Mesendoderm (in vitro differentiated cells): ENCODE measurements around the gene OR2K2.
"Not testable (repeated sequence)": the region's sequence is repeated elsewhere in the genome, so short reads cannot be mapped to it uniquely, and the experiment has no call there.

Experiments
- DNase-seq: peaks from one replicate; pipeline ENCODE4 v3.0.0; 2013
- H2AK5ac ChIP-seq: 2 replicates; pipeline ENCODE4 v1.6.1; 2013; ENCODE audit warnings: low read length, inconsistent platforms
- H2BK120ac ChIP-seq: 2 replicates; pipeline ENCODE4 v1.6.1; 2013; ENCODE audit warnings: low read depth, mild to moderate bottlenecking, low read length, moderate library complexity, mixed read lengths
- H2BK15ac ChIP-seq: replicated peaks from 2 replicates; pipeline ENCODE4 v1.6.1; 2013; ENCODE audit warnings: low read depth, mild to moderate bottlenecking, moderate library complexity
- H2BK5ac ChIP-seq: 2 replicates; pipeline ENCODE4 v1.6.1; 2013; ENCODE audit warnings: low read length, inconsistent platforms
- H3K18ac ChIP-seq: 2 replicates; pipeline ENCODE4 v1.6.1; 2013; ENCODE audit warnings: mild to moderate bottlenecking, low read length, mixed read lengths
- H3K23ac ChIP-seq: one replicate; pipeline ENCODE4 v1.6.1; 2013; ENCODE audit warnings: low read length
- H3K27ac ChIP-seq: 2 replicates; pipeline ENCODE4 v1.5.1; 2013; ENCODE audit warnings: low read depth, mild to moderate bottlenecking, inconsistent platforms, low read length, moderate library complexity
- H3K27me3 ChIP-seq: 2 replicates; pipeline ENCODE4 v1.6.1; 2013; ENCODE audit warnings: low read length, control low read depth, mild to moderate bottlenecking, inconsistent platforms; ENCODE audit not compliant: insufficient read depth, poor library complexity
- H3K36me3 ChIP-seq: 2 replicates; pipeline ENCODE4 v1.6.1; 2013; ENCODE audit warnings: low read length, inconsistent platforms; ENCODE audit not compliant: control insufficient read depth, insufficient read depth
- H3K4ac ChIP-seq: one replicate; pipeline ENCODE4 v1.6.1; 2013; ENCODE audit warnings: low read depth, mild to moderate bottlenecking, low read length, moderate library complexity
- H3K4me1 ChIP-seq: 2 replicates; pipeline ENCODE4 v1.6.1; 2013; ENCODE audit warnings: low read depth, low read length, inconsistent platforms; ENCODE audit not compliant: control insufficient read depth
- H3K4me2 ChIP-seq: 2 replicates; pipeline ENCODE4 v1.6.1; 2013; ENCODE audit warnings: low read length
- H3K4me3 ChIP-seq: 2 replicates; pipeline ENCODE4 v1.5.1; 2013; ENCODE audit warnings: mild to moderate bottlenecking, low read length
- H3K56ac ChIP-seq: one replicate; pipeline ENCODE4 v1.6.1; 2013; ENCODE audit warnings: low read length
- H3K79me1 ChIP-seq: 2 replicates; pipeline ENCODE4 v1.6.1; 2013; ENCODE audit warnings: low read length, inconsistent platforms
- H3K79me2 ChIP-seq: 2 replicates; pipeline ENCODE4 v1.6.1; 2013; ENCODE audit warnings: mild to moderate bottlenecking, low read length; ENCODE audit not compliant: control insufficient read depth, insufficient read depth
- H3K9ac ChIP-seq: 2 replicates; pipeline ENCODE4 v1.6.1; 2013; ENCODE audit warnings: low read length, inconsistent platforms
- H4K5ac ChIP-seq: one replicate; pipeline ENCODE4 v1.6.1; 2013; ENCODE audit warnings: low read length
- H4K8ac ChIP-seq: one replicate; pipeline ENCODE4 v1.6.1; 2013; ENCODE audit warnings: low read depth, mild to moderate bottlenecking, control low read depth, low read length, moderate library complexity
- WGBS: extraction: QIAGEN DNeasy Blood & Tissue Kit; methylation state at CpG from one replicate; pipeline ENCODE4 v1.1.7; 2013; ENCODE audit warnings: low lambda C conversion rate, missing lambda C conversion rate; ENCODE audit not compliant: insufficient coverage; ENCODE audit errors: extremely low coverage; 5-methylcytosine and 5-hydroxymethylcytosine counted together

Gene OR2K2

DNA sequence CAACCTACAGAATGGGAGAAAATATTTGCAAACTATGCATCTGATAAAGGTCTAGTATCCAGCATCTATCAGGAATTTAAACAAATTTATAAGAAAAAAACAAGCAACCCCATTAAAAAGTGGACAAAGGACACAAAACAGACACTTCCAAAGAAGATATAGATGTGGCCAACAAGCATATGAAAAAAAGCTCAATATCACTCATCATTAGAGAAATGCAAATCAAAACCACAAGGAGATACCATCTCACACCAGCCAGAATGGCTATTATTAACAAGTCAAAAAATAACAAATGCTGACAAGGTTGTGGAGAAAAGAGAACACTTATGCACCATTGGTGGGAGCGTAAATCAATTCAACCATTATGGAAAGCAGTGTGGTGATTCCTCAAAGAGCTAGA is 49.2 kb downstream of the OR2K2 start:
- H3K4ac ChIP-seq, H3K4me1 ChIP-seq, H3K23ac ChIP-seq, H2BK120ac ChIP-seq, DNase-seq, H2BK15ac ChIP-seq, H4K5ac ChIP-seq, H3K18ac ChIP-seq, H3K27ac ChIP-seq, H3K79me2 ChIP-seq, H3K4me2 ChIP-seq, H2AK5ac ChIP-seq, H3K56ac ChIP-seq, H3K9ac ChIP-seq, H2BK5ac ChIP-seq, H4K8ac ChIP-seq, H3K36me3 ChIP-seq, H3K27me3 ChIP-seq, H3K4me3 ChIP-seq, H3K79me1 ChIP-seq: not testable (repeated sequence)
- no CpG with 5 or more reads among the region's 1 CpG for WGBS
